SU-DHL-6 (cell line): ENCODE measurements around the gene BRI3BP.

Experiments
- H2AFZ ChIP-seq: fragments of 200-600 bp; sonication (generic); 2 replicates; pipeline ENCODE4 v1.6.1; 2014; ENCODE audit warnings: low read depth, mild to moderate bottlenecking, moderate library complexity, mixed read lengths, antibody characterized with exemption, low read length; ENCODE audit not compliant: severe bottlenecking
- H3F3A ChIP-seq: fragments of 200-600 bp; shearing (Covaris generic); 2 replicates; pipeline ENCODE4 v1.6.0; 2016; ENCODE audit warnings: antibody characterized with exemption, mild to moderate bottlenecking; ENCODE audit not compliant: insufficient read depth
- H3K27ac ChIP-seq: fragments of 200-600 bp; sonication (generic); 2 replicates; pipeline ENCODE4 v1.5.1; 2016; ENCODE audit warnings: low read depth, mild to moderate bottlenecking, low read length, moderate library complexity, mixed read lengths
- H3K27me3 ChIP-seq: fragments of 200-600 bp; sonication (generic), shearing (Covaris generic); 2 replicates; pipeline ENCODE4 v1.6.0; 2014; ENCODE audit warnings: mild to moderate bottlenecking, low read length
- H3K36me3 ChIP-seq: fragments of 200-600 bp; sonication (generic); 2 replicates; pipeline ENCODE4 v1.6.1; 2014; ENCODE audit warnings: mild to moderate bottlenecking, low read length, mixed read lengths
- H3K4me2 ChIP-seq: fragments of 300-600, 200-600 bp; shearing (Covaris generic), sonication (generic); 2 replicates; pipeline ENCODE4 v1.6.0; 2014; ENCODE audit warnings: low read length, low read depth, mild to moderate bottlenecking; ENCODE audit not compliant: poor library complexity, severe bottlenecking
- H3K4me3 ChIP-seq: fragments of 200-600 bp; sonication (generic); 2 replicates; pipeline ENCODE4 v1.5.1; 2014; ENCODE audit warnings: antibody characterized with exemption, low read length, mild to moderate bottlenecking, mixed read lengths; ENCODE audit not compliant: insufficient read depth, poor library complexity, severe bottlenecking
- H3K79me2 ChIP-seq: fragments of 200-600 bp; sonication (generic); 2 replicates; pipeline ENCODE4 v1.6.1; 2014; ENCODE audit warnings: mild to moderate bottlenecking, low read length, moderate library complexity; ENCODE audit not compliant: insufficient read depth
- H3K9ac ChIP-seq: fragments of 200-600 bp; sonication (generic); 2 replicates; pipeline ENCODE4 v1.7.0; 2014; ENCODE audit warnings: mild to moderate bottlenecking, low read length
- H3K9me2 ChIP-seq: fragments of 200-600 bp; sonication (generic); replicated peaks from 2 replicates; pipeline ENCODE4 v1.6.1; 2014; ENCODE audit warnings: low read length; ENCODE audit not compliant: insufficient read depth
- H3K9me3 ChIP-seq: fragments of 200-600 bp; sonication (generic); 2 replicates; pipeline ENCODE4 v1.6.1; 2014; ENCODE audit warnings: low read length, mixed read lengths; ENCODE audit not compliant: insufficient read depth
- H4K20me1 ChIP-seq: fragments of 200-600 bp; sonication (generic); 2 replicates; pipeline ENCODE4 v1.6.1; 2014; ENCODE audit warnings: low read depth, mild to moderate bottlenecking, antibody characterized with exemption, low read length, moderate library complexity, mixed read lengths
- CTCF ChIP-seq: fragments of 200-600 bp; sonication (generic); IDR thresholded peaks from one replicate; pipeline ENCODE4 v1.5.1; 2017; ENCODE audit warnings: antibody characterized with exemption, mild to moderate bottlenecking, low read length, moderate library complexity; ENCODE audit not compliant: insufficient read depth, poor library complexity, severe bottlenecking
- EZH2phosphoT487 ChIP-seq: fragments of 200-600 bp; sonication (generic), shearing (Covaris generic); conservative IDR thresholded peaks from 2 replicates; pipeline ENCODE4 v1.6.1; 2018; ENCODE audit warnings: mild to moderate bottlenecking, antibody characterized with exemption, low read length, moderate library complexity, mixed read lengths

BRI3BP gene

GRCh38 chr12:125033288-125033687 is 39.8 kb downstream of the BRI3BP start:
- TF ChIP-seq EZH2phosphoT487: no peak
- TF ChIP-seq CTCF: no peak
- no peak overlapping the region for H3K4me3 ChIP-seq

DNA sequence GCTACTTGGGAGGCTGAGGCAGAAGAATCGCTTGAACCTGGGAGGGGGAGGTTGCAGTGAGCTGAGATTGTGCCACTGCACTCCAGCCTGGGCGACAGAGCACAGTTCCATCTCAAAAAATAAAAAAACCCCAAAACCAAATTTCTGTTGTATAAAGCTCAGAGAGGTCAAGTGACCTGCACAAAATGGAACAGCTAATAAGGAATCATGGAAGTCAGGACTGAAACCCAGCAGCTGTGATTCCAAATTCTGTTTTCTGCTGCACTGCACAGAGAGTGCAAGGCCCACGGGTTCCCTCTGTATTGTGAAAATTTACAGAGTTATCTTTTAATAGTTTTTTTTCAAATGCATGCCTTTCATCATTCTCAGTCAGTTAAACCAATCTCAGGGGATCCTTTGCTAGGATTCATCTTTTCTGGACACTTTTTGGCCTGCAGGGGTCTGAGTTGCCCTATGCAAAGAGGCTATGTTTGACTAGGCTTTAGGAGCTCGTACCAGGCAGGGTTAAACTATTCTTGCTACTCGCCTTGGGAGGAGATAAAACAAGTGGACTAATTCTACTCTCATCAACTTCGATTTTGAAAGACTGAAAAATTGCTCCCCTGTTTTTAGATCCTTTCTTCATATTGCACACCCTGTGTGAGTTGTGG is 45.7 kb downstream of the BRI3BP start:
- TF ChIP-seq EZH2phosphoT487: no peak
- TF ChIP-seq CTCF: no peak
- Histone ChIP-seq H4K20me1 (no peaks in the 10 kb centered on the region), H3K4me2 (no peak overlapping the region), H3F3A (peaks cover 10% of the 10 kb centered on the region; the same call in 1 of the 2 replicates), H3K27ac (no peak overlapping the region), H3K79me2 (no peaks in the 10 kb centered on the region), H3K27me3 (no peaks in the 10 kb centered on the region), H3K4me3 (no peak overlapping the region), H2AFZ (no peak overlapping the region), H3K36me3 (no peaks in the 10 kb centered on the region), H3K9me2 (no peaks in the 10 kb centered on the region), H3K9me3 (no peaks in the 10 kb centered on the region), H3K9ac (no peak overlapping the region)

More at GRCh38 chr12:125033288-125033687, 39.8 kb downstream of the BRI3BP start:
- Histone ChIP-seq H3K79me2 (peaks cover 2% of the 10 kb centered on the region), H3K27ac (no peak overlapping the region), H4K20me1 (no peaks in the 10 kb centered on the region), H3F3A (peaks cover 29% of the 10 kb centered on the region), H3K9me2 (no peaks in the 10 kb centered on the region), H3K9ac (no peak overlapping the region), H3K4me2 (no peak overlapping the region), H3K9me3 (no peaks in the 10 kb centered on the region), H3K27me3 (no peaks in the 10 kb centered on the region), H3K36me3 (peaks cover 18% of the 10 kb centered on the region; the same call in 1 of the 2 replicates), H2AFZ (no peak overlapping the region)

DNA sequence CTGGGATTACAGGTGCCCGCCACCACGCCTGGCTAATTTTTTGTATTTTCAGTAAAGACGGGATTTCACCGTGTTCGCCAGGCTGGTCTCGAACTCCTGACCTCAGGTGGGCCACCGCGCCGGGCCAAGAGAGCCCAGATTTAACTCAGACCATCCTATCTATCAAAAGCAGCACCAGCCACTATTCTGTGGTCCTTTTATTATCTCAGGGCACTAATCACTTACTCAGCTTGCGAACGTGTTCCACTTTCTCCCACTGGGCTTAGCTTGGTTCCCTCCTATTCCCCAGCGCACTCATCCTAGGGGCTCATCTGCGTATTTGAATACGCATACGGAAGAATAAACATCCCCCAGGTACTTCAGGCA is 55.6 kb downstream of the BRI3BP start:
- H3K9ac ChIP-seq: no peak overlapping the region

More for the DNA sequence above, 55.6 kb downstream of the BRI3BP start:
- Histone ChIP-seq H3K27me3 (no peaks in the 10 kb centered on the region), H2AFZ (no peak overlapping the region), H3K79me2 (no peaks in the 10 kb centered on the region), H3K4me2 (no peak overlapping the region), H3K36me3 (no peaks in the 10 kb centered on the region), H3K4me3 (no peak overlapping the region), H3K27ac (no peak overlapping the region), H3F3A (no peaks in the 10 kb centered on the region), H4K20me1 (no peaks in the 10 kb centered on the region), H3K9me3 (no peaks in the 10 kb centered on the region), H3K9me2 (no peaks in the 10 kb centered on the region)
- TF ChIP-seq CTCF (no peak), EZH2phosphoT487 (no peak)
